ENCODE measurements around the gene UNC13A. TPM values are rescaled to one million over a fixed set of nuclear protein-coding genes. Genes with fewer than 3 reads are reported as not detected.
"Not testable (repeated sequence)": the region's sequence is repeated elsewhere in the genome, so short reads cannot be mapped to it uniquely, and the experiment has no call there.

The UNC13A gene
- total and polyA plus RNA-seq, 3 donors from 2014 or later = 1.2 to 3.2 (median 2.6) TPM

- Histone ChIP-seq H3K27ac (no peak overlapping the region), H3K4me3 (no peak overlapping the region), H3K36me3 (ENCODE audit: low read depth, missing control alignments) (no peaks in the 10 kb centered on the region), H3K4me1 (no peaks in the 10 kb centered on the region), H3K9me3 (no peaks in the 10 kb centered on the region), H3K27me3 (no peaks in the 10 kb centered on the region)
- DNase-seq = no peak
- TF ChIP-seq POLR2A (IDR thresholded peaks at IDR 0.05) (no peak), CTCF (IDR thresholded peaks at IDR 0.05) (no peak)
- WGBS, 2 donors = 93 to 94% methylated on average over 6 to 7 of the region's 7 CpGs
- intact Hi-C loops (cut with DNase I; ENCODE audit: low total_unique reads) = no loop called here
These were observed 115.5 kb downstream of the UNC13A start for GRCh38 chr19:17572638-17573037.

- H3K4me1 ChIP-seq = no peaks in the 10 kb centered on the region
- no peaks in the 10 kb centered on the region for H3K9me3 ChIP-seq
- intact Hi-C loops (cut with DNase I; ENCODE audit: low total_unique reads) = no loop called here
- no peaks in the 10 kb centered on the region for H3K27me3 ChIP-seq
- no peak for TF ChIP-seq CTCF (IDR thresholded peaks at IDR 0.05)
- TF ChIP-seq POLR2A (IDR thresholded peaks at IDR 0.05) = no peak
- no peaks in the 10 kb centered on the region for H3K36me3 ChIP-seq (ENCODE audit: low read depth, missing control alignments)
- no peak overlapping the region for H3K4me3 ChIP-seq
- DNase-seq = no peak
- H3K27ac ChIP-seq = no peak overlapping the region
- 92 to 93% methylated on average over 6 of the region's 6 CpGs for WGBS, 2 donors
These were observed 117.4 kb downstream of the UNC13A start for GRCh38 chr19:17570791-17571190.

- H3K4me3 ChIP-seq; H3K27me3 ChIP-seq; intact Hi-C loops (cut with DNase I; ENCODE audit: low total_unique reads); H3K27ac ChIP-seq; H3K4me1 ChIP-seq; DNase-seq; H3K36me3 ChIP-seq (ENCODE audit: low read depth, missing control alignments); H3K9me3 ChIP-seq: not testable (repeated sequence)
- WGBS, 2 donors = 92 to 95% methylated on average over 5 of the region's 5 CpGs
These were observed 117.9 kb downstream of the UNC13A start for GRCh38 chr19:17570291-17570690.

GRCh38 chr19:17567940-17568339 is 120.2 kb downstream of the UNC13A start:
- TF ChIP-seq POLR2A (IDR thresholded peaks at IDR 0.05) (no peak), CTCF (IDR thresholded peaks at IDR 0.05) (no peak)
- DNase-seq = no peak
- 84 to 89% methylated on average over 1 of the region's 1 CpG for WGBS, 2 donors
- Histone ChIP-seq H3K27ac (no peak overlapping the region), H3K27me3 (no peaks in the 10 kb centered on the region), H3K4me3 (no peak overlapping the region), H3K36me3 (ENCODE audit: low read depth, missing control alignments) (no peaks in the 10 kb centered on the region), H3K9me3 (no peaks in the 10 kb centered on the region), H3K4me1 (no peaks in the 10 kb centered on the region)
- intact Hi-C loops (cut with DNase I; ENCODE audit: low total_unique reads) = no loop called here

GRCh38 chr19:17565611-17566010 is 122.5 kb downstream of the UNC13A start:
- DNase-seq = no peak
- Histone ChIP-seq H3K27me3 (no peaks in the 10 kb centered on the region), H3K9me3 (no peaks in the 10 kb centered on the region), H3K4me3 (no peak overlapping the region), H3K4me1 (no peaks in the 10 kb centered on the region), H3K27ac (no peak overlapping the region), H3K36me3 (ENCODE audit: low read depth, missing control alignments) (no peaks in the 10 kb centered on the region)
- TF ChIP-seq POLR2A (IDR thresholded peaks at IDR 0.05) (no peak), CTCF (IDR thresholded peaks at IDR 0.05) (no peak)
- 69 to 82% methylated on average over 3 of the region's 3 CpGs for WGBS, 2 donors
- intact Hi-C loops (cut with DNase I; ENCODE audit: low total_unique reads) = no loop called here
